K562 (cell line): ENCODE results near the gene FAM118B. TPM values are rescaled to one million over a fixed set of nuclear protein-coding genes. Genes with fewer than 3 reads are reported as not detected.
A peak's percentile ranks its signal among the peaks of the same experiment; 100 is the strongest.

Experiments
- ELF1 ChIP-seq: fragments of 200-800 bp; sonication (Bioruptor generic); IDR thresholded peaks from 2 replicates; pipeline ENCODE4 v1.6.1; 2016; ENCODE audit warnings: missing genetic modification characterization, missing compliant biosample characterization
- HDGF ChIP-seq: fragments of 450-650 bp; IDR thresholded peaks from 2 replicates; pipeline ENCODE4 v1.6.1; 2016
- JUNB ChIP-seq: fragments of 450-650 bp; formaldehyde crosslinking; conservative IDR thresholded peaks from 2 replicates; pipeline ENCODE4 v1.4.0; 2020; ENCODE audit warnings: mild to moderate bottlenecking
- KDM2B ChIP-seq: fragments of 250-450 bp; sonication (Bioruptor Pico); IDR thresholded peaks from 2 replicates; pipeline ENCODE4 v1.8.0; 2021; ENCODE audit warnings: mild to moderate bottlenecking, moderate library complexity
- KDM5B ChIP-seq: fragments of 200-600 bp; sonication (generic); IDR thresholded peaks from 2 replicates; pipeline ENCODE4 v1.6.1; 2012; ENCODE audit warnings: low read depth, mild to moderate bottlenecking, moderate library complexity, low read length, control low read depth, inconsistent platforms; ENCODE audit not compliant: insufficient replicate concordance
- L3MBTL2 ChIP-seq: fragments of 450-650 bp; IDR thresholded peaks from 2 replicates; pipeline ENCODE4 v1.6.1; 2016; ENCODE audit warnings: mild to moderate bottlenecking, moderate library complexity
- RAD51 ChIP-seq: fragments of 450-650 bp; IDR thresholded peaks from 2 replicates; pipeline ENCODE4 v1.7.1; 2016; ENCODE audit warnings: low read depth, mild to moderate bottlenecking, borderline replicate concordance
- STAG1 ChIP-seq: sonication (generic); formaldehyde crosslinking; IDR thresholded peaks from 2 replicates; pipeline ENCODE4 v1.5.0; 2020; ENCODE audit warnings: missing genetic modification reagents, borderline replicate concordance
- STAT5A ChIP-seq: IDR thresholded peaks from 2 replicates; pipeline ENCODE4 v1.6.1; 2012; ENCODE audit warnings: low read length, inconsistent platforms, borderline replicate concordance
- TCFL5 ChIP-seq: fragments of 250-450 bp; sonication (Bioruptor Pico); conservative IDR thresholded peaks from 2 replicates; pipeline ENCODE4 v1.6.1; 2021; ENCODE audit warnings: mild to moderate bottlenecking, moderate library complexity, matching md5 sums
- THRAP3 ChIP-seq: fragments of 450-650 bp; IDR thresholded peaks from 2 replicates; pipeline ENCODE4 v1.6.1; 2016; ENCODE audit warnings: mild to moderate bottlenecking, inconsistent platforms, borderline replicate concordance
- ZFPM2 ChIP-seq: fragments of 250-450 bp; sonication (Bioruptor Pico); IDR thresholded peaks from 2 replicates; pipeline ENCODE4 v1.5.1; 2022; ENCODE audit warnings: mild to moderate bottlenecking
- ZNF384 ChIP-seq: IDR thresholded peaks from 2 replicates; pipeline ENCODE4 v1.6.1; 2012; ENCODE audit warnings: low read depth, low read length, improper control_type of control experiment
- polyA plus RNA-seq, 8 experiments: library from polyadenylated mRNA; depleted of rRNA in 4 of 8; stranded (reverse) in 5 of 8; unstranded in 3 of 8; fragments of >200 nt; fragmentation: Nextera tagmentation in 2 of 8; fragmentation: Illumina TruSeq in 1 of 8; extraction: Ambion mirVana in 2 of 8; extraction: Trizol in 1 of 8; gene quantifications; 2 replicates each; pipeline versions ENCODE4 v1.2.1 to v1.2.3, GENCODE V29; 2011 to 2014; ENCODE audit warnings: inconsistent platforms in 1 of 8, missing spikeins in 1 of 8
- total RNA-seq, 7 experiments: library from RNA; depleted of rRNA in 6 of 7; stranded (reverse); fragments of >200 nt in 6 of 7; fragmentation: Illumina TruSeq in 2 of 7; extraction: Trizol in 2 of 7; gene quantifications; 2 replicates each; pipeline versions ENCODE4 v1.2.1 to v1.2.3, GENCODE V29; 2011 to 2021; ENCODE audit warnings: low replicate concordance in 1 of 7
- TF ChIP-seq, protein P1 (sequence below), 3 experiments: IDR thresholded peaks in 2 of 3; conservative IDR thresholded peaks in 1 of 3; 2 replicates each; pipeline ENCODE4 v1.5.1; 2011 to 2012; ENCODE audit warnings: low read length in 3 of 3, mild to moderate bottlenecking in 3 of 3, control low read depth in 2 of 3, improper control_type of control experiment in 1 of 3, inconsistent platforms in 1 of 3, low read depth in 1 of 3, mixed read lengths in 1 of 3, moderate library complexity in 1 of 3; ENCODE audit not compliant: insufficient read depth in 2 of 3
- TF ChIP-seq, protein P2 (sequence below): fragments of 250-450 bp; sonication (Bioruptor Pico); IDR thresholded peaks from 2 replicates; pipeline ENCODE4 v1.8.0; 2021; ENCODE audit warnings: borderline replicate concordance, mild to moderate bottlenecking, moderate library complexity; ENCODE audit not compliant: poor library complexity, severe bottlenecking
- TF ChIP-seq, protein P3 (sequence below), 2 experiments: IDR thresholded peaks; 2 replicates each; pipeline ENCODE4 v1.6.1; 2011; ENCODE audit warnings: borderline replicate concordance in 1 of 2, control low read depth in 1 of 2, low read depth in 1 of 2, low read length in 1 of 2, mild to moderate bottlenecking in 1 of 2, mixed read lengths in 1 of 2, moderate library complexity in 1 of 2; ENCODE audit not compliant: insufficient read depth in 1 of 2, insufficient read length in 1 of 2, poor library complexity in 1 of 2, severe bottlenecking in 1 of 2; ENCODE audit errors: extremely low read depth in 1 of 2
- TF ChIP-seq, protein P4 (sequence below): sonication (generic); formaldehyde crosslinking; IDR thresholded peaks from 2 replicates; pipeline ENCODE4 v1.8.1; 2023; ENCODE audit warnings: mild to moderate bottlenecking, missing genetic modification reagents
- TF ChIP-seq, protein P5 (sequence below): IDR thresholded peaks from 3 replicates; pipeline ENCODE4 v1.6.1; 2011; ENCODE audit warnings: borderline replicate concordance, mild to moderate bottlenecking; ENCODE audit not compliant: insufficient read length, insufficient read depth

The FAM118B gene
- total and polyA plus RNA-seq, 9 of the 15 experiments (the other 6 are each of a cell fraction or from before 2014, with no cell fraction given) = 12.0 to 49.0 (median 22.1) TPM

DNA sequence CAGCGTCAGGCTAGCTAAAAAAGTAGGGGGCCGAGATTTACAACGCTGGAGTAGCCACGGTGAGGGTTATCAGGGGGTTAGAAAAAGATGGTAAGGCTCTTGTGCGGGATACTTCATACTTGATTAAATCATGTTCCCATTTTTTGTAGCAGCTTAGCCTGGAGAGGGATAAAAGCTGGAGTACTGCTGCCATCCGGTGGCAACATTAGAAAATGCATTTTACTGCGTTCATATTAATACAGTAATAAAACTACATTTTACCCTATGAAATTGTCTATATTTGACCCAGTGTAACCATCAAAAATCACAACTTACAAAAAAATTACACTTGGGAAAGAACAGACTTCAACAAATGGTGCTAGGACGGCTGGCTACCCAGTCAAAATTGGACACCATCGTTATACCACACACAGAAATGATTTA lies 17.4 kb upstream of the FAM118B start (continued):
- no peak for TF ChIP-seq KDM2B (CRISPR knock-in tag)
- TF ChIP-seq, protein P1, sequence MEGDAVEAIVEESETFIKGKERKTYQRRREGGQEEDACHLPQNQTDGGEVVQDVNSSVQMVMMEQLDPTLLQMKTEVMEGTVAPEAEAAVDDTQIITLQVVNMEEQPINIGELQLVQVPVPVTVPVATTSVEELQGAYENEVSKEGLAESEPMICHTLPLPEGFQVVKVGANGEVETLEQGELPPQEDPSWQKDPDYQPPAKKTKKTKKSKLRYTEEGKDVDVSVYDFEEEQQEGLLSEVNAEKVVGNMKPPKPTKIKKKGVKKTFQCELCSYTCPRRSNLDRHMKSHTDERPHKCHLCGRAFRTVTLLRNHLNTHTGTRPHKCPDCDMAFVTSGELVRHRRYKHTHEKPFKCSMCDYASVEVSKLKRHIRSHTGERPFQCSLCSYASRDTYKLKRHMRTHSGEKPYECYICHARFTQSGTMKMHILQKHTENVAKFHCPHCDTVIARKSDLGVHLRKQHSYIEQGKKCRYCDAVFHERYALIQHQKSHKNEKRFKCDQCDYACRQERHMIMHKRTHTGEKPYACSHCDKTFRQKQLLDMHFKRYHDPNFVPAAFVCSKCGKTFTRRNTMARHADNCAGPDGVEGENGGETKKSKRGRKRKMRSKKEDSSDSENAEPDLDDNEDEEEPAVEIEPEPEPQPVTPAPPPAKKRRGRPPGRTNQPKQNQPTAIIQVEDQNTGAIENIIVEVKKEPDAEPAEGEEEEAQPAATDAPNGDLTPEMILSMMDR (IDR thresholded peaks at IDR 0.05 in 2 of 3, conservative IDR thresholded peaks at IDR 0.05 in 1 of 3; ENCODE audit: insufficient read depth in 2 of 3, low read depth in 1 of 3, low read length in 3 of 3) = peak; percentile 49 to 81 (median 70)
- TF ChIP-seq, protein P2, sequence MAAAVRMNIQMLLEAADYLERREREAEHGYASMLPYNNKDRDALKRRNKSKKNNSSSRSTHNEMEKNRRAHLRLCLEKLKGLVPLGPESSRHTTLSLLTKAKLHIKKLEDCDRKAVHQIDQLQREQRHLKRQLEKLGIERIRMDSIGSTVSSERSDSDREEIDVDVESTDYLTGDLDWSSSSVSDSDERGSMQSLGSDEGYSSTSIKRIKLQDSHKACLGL (CRISPR knock-in tag) = no peak
- no peak for TF ChIP-seq JUNB
- TF ChIP-seq ZFPM2 (CRISPR knock-in tag) = no peak
- no peak; the same call in 1 of the 2 replicates for TF ChIP-seq STAG1 (CRISPR knock-in tag)
- no peak for TF ChIP-seq L3MBTL2
- TF ChIP-seq RAD51 = no peak
- no peak for TF ChIP-seq TCFL5 (CRISPR knock-in tag)
- no peak for TF ChIP-seq KDM5B
- TF ChIP-seq ELF1 (tag) = no peak
- TF ChIP-seq STAT5A = no peak
- no peak for TF ChIP-seq HDGF
- TF ChIP-seq, protein P3, sequence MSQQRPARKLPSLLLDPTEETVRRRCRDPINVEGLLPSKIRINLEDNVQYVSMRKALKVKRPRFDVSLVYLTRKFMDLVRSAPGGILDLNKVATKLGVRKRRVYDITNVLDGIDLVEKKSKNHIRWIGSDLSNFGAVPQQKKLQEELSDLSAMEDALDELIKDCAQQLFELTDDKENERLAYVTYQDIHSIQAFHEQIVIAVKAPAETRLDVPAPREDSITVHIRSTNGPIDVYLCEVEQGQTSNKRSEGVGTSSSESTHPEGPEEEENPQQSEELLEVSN (IDR thresholded peaks at IDR 0.05; ENCODE audit: borderline replicate concordance in 1 of 2, extremely low read depth in 1 of 2, insufficient read depth in 1 of 2, insufficient read length in 1 of 2, low read depth in 1 of 2, low read length in 1 of 2, poor library complexity in 1 of 2, severe bottlenecking in 1 of 2) = no peak
- TF ChIP-seq ZNF384 = peak; percentile 60
- TF ChIP-seq, protein P4, sequence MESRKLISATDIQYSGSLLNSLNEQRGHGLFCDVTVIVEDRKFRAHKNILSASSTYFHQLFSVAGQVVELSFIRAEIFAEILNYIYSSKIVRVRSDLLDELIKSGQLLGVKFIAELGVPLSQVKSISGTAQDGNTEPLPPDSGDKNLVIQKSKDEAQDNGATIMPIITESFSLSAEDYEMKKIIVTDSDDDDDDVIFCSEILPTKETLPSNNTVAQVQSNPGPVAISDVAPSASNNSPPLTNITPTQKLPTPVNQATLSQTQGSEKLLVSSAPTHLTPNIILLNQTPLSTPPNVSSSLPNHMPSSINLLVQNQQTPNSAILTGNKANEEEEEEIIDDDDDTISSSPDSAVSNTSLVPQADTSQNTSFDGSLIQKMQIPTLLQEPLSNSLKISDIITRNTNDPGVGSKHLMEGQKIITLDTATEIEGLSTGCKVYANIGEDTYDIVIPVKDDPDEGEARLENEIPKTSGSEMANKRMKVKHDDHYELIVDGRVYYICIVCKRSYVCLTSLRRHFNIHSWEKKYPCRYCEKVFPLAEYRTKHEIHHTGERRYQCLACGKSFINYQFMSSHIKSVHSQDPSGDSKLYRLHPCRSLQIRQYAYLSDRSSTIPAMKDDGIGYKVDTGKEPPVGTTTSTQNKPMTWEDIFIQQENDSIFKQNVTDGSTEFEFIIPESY = no peak
- TF ChIP-seq, protein P5, sequence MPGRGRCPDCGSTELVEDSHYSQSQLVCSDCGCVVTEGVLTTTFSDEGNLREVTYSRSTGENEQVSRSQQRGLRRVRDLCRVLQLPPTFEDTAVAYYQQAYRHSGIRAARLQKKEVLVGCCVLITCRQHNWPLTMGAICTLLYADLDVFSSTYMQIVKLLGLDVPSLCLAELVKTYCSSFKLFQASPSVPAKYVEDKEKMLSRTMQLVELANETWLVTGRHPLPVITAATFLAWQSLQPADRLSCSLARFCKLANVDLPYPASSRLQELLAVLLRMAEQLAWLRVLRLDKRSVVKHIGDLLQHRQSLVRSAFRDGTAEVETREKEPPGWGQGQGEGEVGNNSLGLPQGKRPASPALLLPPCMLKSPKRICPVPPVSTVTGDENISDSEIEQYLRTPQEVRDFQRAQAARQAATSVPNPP = no peak
- no peak for TF ChIP-seq THRAP3
